ENCODE measurements around the gene ZGPAT. TPM values are rescaled to one million over a fixed set of nuclear protein-coding genes. Genes with fewer than 3 reads are reported as not detected.

The ZGPAT gene
- total and polyA plus RNA-seq, 9 of the 15 experiments (the other 6 are each of a cell fraction or from before 2014, with no cell fraction given), result 0.14 to 26.6 (median 7.4) TPM

- peak overlapping the region; percentile 63 for H3K4me3 ChIP-seq
- ATAC-seq (peak; percentile 10), FAIRE-seq (no peak), DNase-seq (ENCODE audit: extremely low read depth in 1 of 4, low spot score in 3 of 4) (peak in 1 of 4 experiments; percentile 44)
- H3K79me2 ChIP-seq (ENCODE audit: control insufficient read depth, insufficient read depth, low read length), result peaks cover 25% of the 10 kb centered on the region
- no peaks in the 10 kb centered on the region for H4K20me1 ChIP-seq (replicated peaks; ENCODE audit: control insufficient read depth, insufficient read depth, low read length)
- CTCF ChIA-PET (ENCODE audit: low intra/inter-chr PET ratio), result no interaction called here
- peak overlapping the region; percentile 88 for H3K4me2 ChIP-seq (ENCODE audit: insufficient read depth, low read length)
- no peaks in the 10 kb centered on the region for H3K9me1 ChIP-seq (ENCODE audit: control insufficient read depth, insufficient read depth, low read length)
- under 1% methylated on average over 25 of the region's 25 CpGs for WGBS (ENCODE audit: insufficient coverage, low coverage, missing lambda C conversion rate)
- H2AFZ ChIP-seq (ENCODE audit: low read depth, low read length), result peak overlapping the region; percentile 98
- H3K27me3 ChIP-seq (ENCODE audit: control insufficient read depth in 2 of 2, insufficient read depth in 2 of 2, low read length in 2 of 2), result no peaks in the 10 kb centered on the region
- H3K4me1 ChIP-seq (replicated peaks in 1 of 2; ENCODE audit: control insufficient read depth in 2 of 2, insufficient read depth in 2 of 2, low read length in 2 of 2), result peaks cover 25 to 50% of the 10 kb centered on the region in 2 experiments
- H3K9ac ChIP-seq (ENCODE audit: insufficient read depth in 1 of 2, low read depth in 2 of 2, low read length in 2 of 2), result peak overlapping the region; percentile 89 to 100
- in situ Hi-C loops (cut with MboI), result no loop called here
- intact Hi-C loops (cut with micrococcal nuclease), result loop anchor here (10.0 kb wide), 1 partner anchor 124 kb away; the partner anchor contains the start of gene PTK6
- H3K9me3 ChIP-seq (replicated peaks; ENCODE audit: control insufficient read depth, insufficient read depth, low read depth, low read length), result no peaks in the 10 kb centered on the region
- POLR2A ChIA-PET, result interaction anchor here (0.6 to 1.5 kb wide), 5 partner anchors 9 to 49 kb away, joined by 3 to 11 read pairs (median 5); partner anchors contain the start of genes ARFRP1 and ZGPAT
- H3K36me3 ChIP-seq (ENCODE audit: control insufficient read depth, insufficient read depth, low read length), result peaks cover 44% of the 10 kb centered on the region; the same call in 2 of the 3 replicates
- no TSS peak for BruUV-seq (replicated peaks)
- H3K27ac ChIP-seq (ENCODE audit: extremely low read depth, low read depth, low read length), result peak overlapping the region; percentile 87; the same call in 2 of the 3 replicates
- no peak for TF ChIP-seq CEBPZ (IDR thresholded peaks at IDR 0.05; ENCODE audit: borderline replicate concordance, low read depth, low read length)
- no peak for TF ChIP-seq RBM15 (IDR thresholded peaks at IDR 0.05; ENCODE audit: insufficient read depth, low read length)
- TF ChIP-seq NRF1 (conservative IDR thresholded peaks at IDR 0.05 in 1 of 2, IDR thresholded peaks at IDR 0.05 in 1 of 2), result peak; percentile 31 to 39; a peak in 2 of 4 replicates
- no peak for TF ChIP-seq EP400 (IDR thresholded peaks at IDR 0.05)
- no peak for TF ChIP-seq ZNF395 (CRISPR knock-in tag; IDR thresholded peaks at IDR 0.05)
- no peak for TF ChIP-seq ZHX1 (conservative IDR thresholded peaks at IDR 0.05; ENCODE audit: low read length)
- TF ChIP-seq ELK3 (CRISPR knock-in tag; IDR thresholded peaks at IDR 0.05), result no peak
- TF ChIP-seq HMGN3 (IDR thresholded peaks at IDR 0.05; ENCODE audit: borderline replicate concordance, extremely low read depth, insufficient read length, low read depth, low read length), result no peak
- TF ChIP-seq KAT7 (CRISPR knock-in tag; IDR thresholded peaks at IDR 0.05; ENCODE audit: borderline replicate concordance), result no peak
- TF ChIP-seq ZNF785 (CRISPR knock-in tag; IDR thresholded peaks at IDR 0.05), result no peak
- no peak for TF ChIP-seq PKNOX1 (IDR thresholded peaks at IDR 0.05)
Measured at GRCh38 chr20:63658749-63659187, 49.1 kb upstream of the ZGPAT start.
